ENCODE results near the gene ABLIM1.

DNA sequence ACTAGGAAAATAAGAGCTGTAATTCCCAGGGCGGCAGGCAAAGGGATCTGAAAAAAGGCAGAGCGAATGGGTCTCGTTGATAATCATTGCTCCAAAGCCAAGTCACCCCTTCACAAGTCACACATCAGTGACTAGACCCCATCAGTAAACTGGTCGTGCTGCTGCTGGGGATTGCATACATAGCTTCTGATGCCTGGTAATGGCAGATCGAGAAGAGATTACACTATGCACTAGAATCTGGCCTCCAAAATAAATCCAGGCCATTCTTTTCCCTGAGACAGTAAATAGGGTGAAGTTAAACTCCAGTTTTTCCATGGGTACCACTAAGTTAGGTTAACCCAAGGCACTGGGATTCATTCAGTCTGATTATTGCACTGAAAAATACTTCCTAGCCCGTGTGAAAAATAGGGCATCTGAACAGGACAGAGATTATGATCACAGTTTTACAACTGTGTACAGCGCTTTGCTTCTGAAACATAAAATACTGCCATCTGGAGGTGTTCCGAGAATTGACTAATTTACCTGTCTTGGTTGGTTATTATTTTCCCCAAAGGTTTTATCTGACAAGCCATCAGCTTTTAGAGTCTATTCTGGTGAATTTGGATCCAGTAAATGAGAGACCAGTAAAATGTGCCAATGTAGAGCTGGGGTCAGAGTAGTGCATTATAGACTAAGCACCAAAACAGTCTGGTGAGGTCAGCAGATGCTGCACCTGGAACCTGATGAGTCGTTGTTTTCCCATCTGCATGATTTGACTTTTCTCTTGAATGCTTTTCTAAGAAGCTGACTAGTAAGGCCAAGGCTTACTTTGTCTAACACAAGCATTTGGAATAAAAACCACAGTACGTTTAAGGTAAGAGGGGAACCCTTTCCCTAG is 170.9 kb downstream of the ABLIM1 start:
- TF ChIP-seq, protein P1, sequence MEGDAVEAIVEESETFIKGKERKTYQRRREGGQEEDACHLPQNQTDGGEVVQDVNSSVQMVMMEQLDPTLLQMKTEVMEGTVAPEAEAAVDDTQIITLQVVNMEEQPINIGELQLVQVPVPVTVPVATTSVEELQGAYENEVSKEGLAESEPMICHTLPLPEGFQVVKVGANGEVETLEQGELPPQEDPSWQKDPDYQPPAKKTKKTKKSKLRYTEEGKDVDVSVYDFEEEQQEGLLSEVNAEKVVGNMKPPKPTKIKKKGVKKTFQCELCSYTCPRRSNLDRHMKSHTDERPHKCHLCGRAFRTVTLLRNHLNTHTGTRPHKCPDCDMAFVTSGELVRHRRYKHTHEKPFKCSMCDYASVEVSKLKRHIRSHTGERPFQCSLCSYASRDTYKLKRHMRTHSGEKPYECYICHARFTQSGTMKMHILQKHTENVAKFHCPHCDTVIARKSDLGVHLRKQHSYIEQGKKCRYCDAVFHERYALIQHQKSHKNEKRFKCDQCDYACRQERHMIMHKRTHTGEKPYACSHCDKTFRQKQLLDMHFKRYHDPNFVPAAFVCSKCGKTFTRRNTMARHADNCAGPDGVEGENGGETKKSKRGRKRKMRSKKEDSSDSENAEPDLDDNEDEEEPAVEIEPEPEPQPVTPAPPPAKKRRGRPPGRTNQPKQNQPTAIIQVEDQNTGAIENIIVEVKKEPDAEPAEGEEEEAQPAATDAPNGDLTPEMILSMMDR (conservative IDR thresholded peaks at IDR 0.05), result peak; percentile 63
- TF ChIP-seq ZFX (IDR thresholded peaks at IDR 0.05), result no peak

Measured in C4-2B (cell line).